ENCODE results near the gene FAM210A. TPM values are rescaled to one million over a fixed set of nuclear protein-coding genes. Genes with fewer than 3 reads are reported as not detected.
A peak's percentile ranks its signal among the peaks of the same experiment; 100 is the strongest.

FAM210A gene
- total RNA-seq: 1 to 10 TPM; 6.8 to 9.5 (median 8.4) TPM

DNA sequence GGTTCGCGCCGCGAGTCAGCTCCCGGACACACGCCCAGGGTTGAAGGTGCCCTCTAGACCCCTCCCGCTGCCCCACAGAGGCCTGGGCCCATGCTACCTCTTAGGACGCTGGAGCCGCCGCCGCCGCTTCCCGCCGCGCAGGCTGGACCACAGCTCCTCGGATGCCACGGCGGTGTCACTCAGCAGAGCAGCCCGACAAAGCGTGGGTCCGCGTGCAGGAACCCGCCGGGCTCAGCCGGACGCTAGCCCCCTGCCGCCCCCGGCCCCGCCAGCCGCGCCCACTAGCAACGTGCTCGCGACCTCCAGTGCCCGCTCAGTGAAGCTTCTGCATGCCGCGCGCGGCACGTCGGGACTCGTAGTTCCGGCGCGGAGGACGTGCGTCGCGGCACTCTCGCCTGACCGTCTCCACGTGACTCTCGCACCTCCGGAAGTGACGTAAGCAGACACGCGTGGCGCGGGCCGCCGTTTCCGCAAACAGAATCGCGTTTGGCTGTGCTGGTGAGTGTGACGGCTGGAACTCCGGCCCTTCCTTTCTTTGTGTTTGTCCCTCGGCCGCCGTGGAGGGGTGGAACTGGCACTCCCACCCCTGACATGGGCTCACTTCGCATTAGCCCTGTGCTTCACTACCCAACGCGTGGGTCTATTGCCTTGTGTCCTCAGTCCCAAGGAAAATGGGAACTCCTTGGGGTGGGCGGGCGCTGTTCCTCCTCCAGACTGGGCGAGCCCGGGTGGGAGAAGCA lies at the start of gene FAM210A, which contains the start of gene RNMT:
Gene FAM210A (minus strand): TSS at position 327 of the 740 bp plus-strand sequence. CDS start 44,481 bp downstream, outside the sequence.
Gene RNMT (plus strand): TSS at position 442 of the 740 bp plus-strand sequence. CDS start 4,845 bp downstream, outside the sequence.
- Histone ChIP-seq H3K4me1 (peaks cover 27% of the 10 kb centered on the region), H3K27ac (peak within 1 kb of the TSS; percentile 93), H3K4me3 (peak within 1 kb of the TSS; percentile 99), H3K36me3 (no peaks in the 10 kb centered on the region), H3K27me3 (no peaks in the 10 kb centered on the region), H3K9me3 (no peaks in the 10 kb centered on the region)
- TF ChIP-seq, protein P1, sequence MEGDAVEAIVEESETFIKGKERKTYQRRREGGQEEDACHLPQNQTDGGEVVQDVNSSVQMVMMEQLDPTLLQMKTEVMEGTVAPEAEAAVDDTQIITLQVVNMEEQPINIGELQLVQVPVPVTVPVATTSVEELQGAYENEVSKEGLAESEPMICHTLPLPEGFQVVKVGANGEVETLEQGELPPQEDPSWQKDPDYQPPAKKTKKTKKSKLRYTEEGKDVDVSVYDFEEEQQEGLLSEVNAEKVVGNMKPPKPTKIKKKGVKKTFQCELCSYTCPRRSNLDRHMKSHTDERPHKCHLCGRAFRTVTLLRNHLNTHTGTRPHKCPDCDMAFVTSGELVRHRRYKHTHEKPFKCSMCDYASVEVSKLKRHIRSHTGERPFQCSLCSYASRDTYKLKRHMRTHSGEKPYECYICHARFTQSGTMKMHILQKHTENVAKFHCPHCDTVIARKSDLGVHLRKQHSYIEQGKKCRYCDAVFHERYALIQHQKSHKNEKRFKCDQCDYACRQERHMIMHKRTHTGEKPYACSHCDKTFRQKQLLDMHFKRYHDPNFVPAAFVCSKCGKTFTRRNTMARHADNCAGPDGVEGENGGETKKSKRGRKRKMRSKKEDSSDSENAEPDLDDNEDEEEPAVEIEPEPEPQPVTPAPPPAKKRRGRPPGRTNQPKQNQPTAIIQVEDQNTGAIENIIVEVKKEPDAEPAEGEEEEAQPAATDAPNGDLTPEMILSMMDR (IDR thresholded peaks at IDR 0.05): no peak
- TF ChIP-seq POLR2A (IDR thresholded peaks at IDR 0.05) (peak in 1 of 2 donors; percentile 82), POLR2AphosphoS5 (IDR thresholded peaks at IDR 0.05) (peak; percentile 81 to 95 (median 90)), EP300 (IDR thresholded peaks at IDR 0.05) (no peak)
- DNase-seq (ENCODE audit: low spot score in 2 of 2): peak; percentile 96 to 97
- 1% methylated on average over 10 of the region's 76 CpGs for WGBS

GRCh38 chr18:13775058-13775457 lies 48.7 kb upstream of the FAM210A start:
- WGBS: 49% methylated on average over 3 of the region's 3 CpGs

GRCh38 chr18:13762690-13763439 lies 36.5 kb upstream of the FAM210A start:
- peaks cover 9% of the 10 kb centered on the region for H3K9me3 ChIP-seq
- no peaks in the 10 kb centered on the region for H3K27me3 ChIP-seq
- no peak overlapping the region for H3K27ac ChIP-seq
- DNase-seq (ENCODE audit: low spot score in 2 of 2): no peak
- 88% methylated on average over 2 of the region's 3 CpGs for WGBS
- H3K4me1 ChIP-seq: no peaks in the 10 kb centered on the region
- H3K36me3 ChIP-seq: peaks cover 41% of the 10 kb centered on the region
- no peak overlapping the region for H3K4me3 ChIP-seq
- TF ChIP-seq, protein P1 (IDR thresholded peaks at IDR 0.05): no peak
- no peak for TF ChIP-seq POLR2AphosphoS5 (IDR thresholded peaks at IDR 0.05)

More at GRCh38 chr18:13775058-13775457, 48.7 kb upstream of the FAM210A start:
- no peak overlapping the region for H3K4me3 ChIP-seq
- TF ChIP-seq, protein P1 (IDR thresholded peaks at IDR 0.05): no peak
- TF ChIP-seq POLR2AphosphoS5 (IDR thresholded peaks at IDR 0.05): no peak
- TF ChIP-seq EP300 (IDR thresholded peaks at IDR 0.05): no peak
- TF ChIP-seq POLR2A (IDR thresholded peaks at IDR 0.05): no peak
- H3K36me3 ChIP-seq: no peaks in the 10 kb centered on the region
- no peaks in the 10 kb centered on the region for H3K27me3 ChIP-seq
- H3K4me1 ChIP-seq: no peaks in the 10 kb centered on the region
- H3K27ac ChIP-seq: no peak overlapping the region
- DNase-seq (ENCODE audit: low spot score in 2 of 2): no peak
- H3K9me3 ChIP-seq: no peaks in the 10 kb centered on the region

DNA sequence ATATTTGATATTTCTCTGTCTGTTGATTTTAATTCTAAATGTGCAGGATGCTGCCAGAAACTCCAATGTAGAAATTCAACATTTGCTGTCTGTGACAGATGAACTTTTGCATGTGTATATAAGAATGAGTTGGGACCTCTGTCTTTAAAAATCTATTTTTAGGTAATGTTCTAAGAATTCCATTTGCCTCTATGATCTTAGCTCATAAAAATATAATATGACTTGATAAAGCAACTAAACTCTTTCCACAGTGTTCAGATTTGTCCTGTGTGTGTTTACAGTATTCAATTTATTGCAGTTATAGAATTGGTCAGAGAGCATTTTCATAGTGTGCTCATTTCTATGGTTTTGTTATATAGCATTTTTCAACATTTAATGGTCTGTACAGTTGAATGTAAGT lies 33.7 kb upstream of the FAM210A start:
- no peak for DNase-seq (ENCODE audit: low spot score in 2 of 2)
- Histone ChIP-seq H3K4me3 (no peak overlapping the region), H3K36me3 (peaks cover 69% of the 10 kb centered on the region), H3K9me3 (peaks cover under 1% of the 10 kb centered on the region), H3K27ac (no peak overlapping the region), H3K27me3 (no peaks in the 10 kb centered on the region), H3K4me1 (no peaks in the 10 kb centered on the region)
- no peak for TF ChIP-seq POLR2A (IDR thresholded peaks at IDR 0.05)
- TF ChIP-seq, protein P1 (IDR thresholded peaks at IDR 0.05): no peak
- TF ChIP-seq POLR2AphosphoS5 (IDR thresholded peaks at IDR 0.05): no peak
- no peak for TF ChIP-seq EP300 (IDR thresholded peaks at IDR 0.05)

DNA sequence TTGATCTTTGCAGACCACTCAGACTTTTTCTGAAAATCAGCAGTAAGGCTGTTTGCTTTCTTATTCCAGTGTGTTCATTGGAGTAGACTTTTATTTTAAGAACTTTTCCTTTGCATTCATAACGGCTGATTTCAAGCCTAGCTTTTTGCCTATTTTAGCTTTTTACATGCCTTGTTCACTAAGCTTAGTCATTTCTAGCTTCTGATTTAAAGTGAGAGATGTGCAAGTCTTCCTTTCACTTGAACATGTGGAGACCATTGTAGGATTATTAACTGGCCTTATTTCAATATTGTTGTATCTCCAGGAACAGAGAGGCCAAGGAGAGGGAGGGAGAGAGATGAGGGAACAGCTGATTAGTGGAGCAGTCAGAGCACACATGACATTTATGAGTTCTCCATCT lies 32.3 kb upstream of the FAM210A start:
- Histone ChIP-seq H3K4me3 (no peak overlapping the region), H3K9me3 (no peaks in the 10 kb centered on the region), H3K4me1 (no peaks in the 10 kb centered on the region), H3K36me3 (peaks cover 84% of the 10 kb centered on the region), H3K27ac (no peak overlapping the region), H3K27me3 (no peaks in the 10 kb centered on the region)
- TF ChIP-seq, protein P1 (IDR thresholded peaks at IDR 0.05): no peak
- TF ChIP-seq POLR2A (IDR thresholded peaks at IDR 0.05) (no peak), POLR2AphosphoS5 (IDR thresholded peaks at IDR 0.05) (no peak), EP300 (IDR thresholded peaks at IDR 0.05) (no peak)
- 83% methylated on average over 1 of the region's 1 CpG for WGBS
- DNase-seq (ENCODE audit: low spot score in 2 of 2): no peak
